ENCODE data around the gene GBP7. TPM values are rescaled to one million over a fixed set of nuclear protein-coding genes. Genes with fewer than 3 reads are reported as not detected.

Gene GBP7
- total RNA-seq, 2 experiments from 2014 or later: not detected

DNA sequence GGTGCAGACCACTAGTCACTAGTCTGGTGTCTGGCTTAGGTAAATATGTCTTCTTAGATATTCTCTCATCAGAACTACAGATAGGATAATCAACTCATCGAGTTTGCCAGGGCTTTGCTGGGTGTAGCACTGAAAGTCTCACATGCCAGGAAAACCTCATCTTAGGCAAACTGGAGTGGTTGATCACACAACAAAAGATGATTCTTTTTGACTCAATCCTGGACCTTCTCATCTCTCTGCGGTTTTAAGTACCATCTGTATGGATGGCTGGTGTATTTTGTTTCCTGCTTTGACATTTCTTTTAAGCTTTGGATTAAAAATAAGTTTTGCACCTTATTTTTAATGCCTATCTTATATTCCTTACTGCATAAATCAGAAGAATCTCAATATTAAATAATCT lies 61.1 kb downstream of the GBP7 start:
- H3K79me2 ChIP-seq (ENCODE audit: insufficient read depth, low read depth, low read length): no peaks in the 10 kb centered on the region
- no peaks in the 10 kb centered on the region for H3K36me3 ChIP-seq (ENCODE audit: insufficient read depth, low read length)
- H3K27ac ChIP-seq (ENCODE audit: low read depth, low read length, poor library complexity, severe bottlenecking): no peak overlapping the region
- no peak for DNase-seq (ENCODE audit: low spot score)
- no peaks in the 10 kb centered on the region for H4K20me1 ChIP-seq (ENCODE audit: insufficient read depth, low read length)
- BruUV-seq (replicated peaks): no TSS peak
- intact Hi-C loops (cut with micrococcal nuclease; ENCODE audit: unreplicated experiment): no loop called here
- no peaks in the 10 kb centered on the region for H3K9me2 ChIP-seq (ENCODE audit: insufficient read depth, low read length)
- no peaks in the 10 kb centered on the region for H3K9me3 ChIP-seq (ENCODE audit: low read length)
- no peak overlapping the region for H3K4me2 ChIP-seq (ENCODE audit: low read length)
- no peak overlapping the region for H2AFZ ChIP-seq (ENCODE audit: low read length)
- ChIA-PET POLR2A (interaction anchor here (1.1 kb wide), 1 partner anchor 69 kb away, joined by 3 read pairs; no protein-coding TSS in a partner anchor), CTCF (ENCODE audit: unreplicated experiment) (no interaction called here)
- H3K4me1 ChIP-seq (ENCODE audit: insufficient read depth, low read length, poor library complexity, severe bottlenecking): no peaks in the 10 kb centered on the region
- TF ChIP-seq, protein P1, sequence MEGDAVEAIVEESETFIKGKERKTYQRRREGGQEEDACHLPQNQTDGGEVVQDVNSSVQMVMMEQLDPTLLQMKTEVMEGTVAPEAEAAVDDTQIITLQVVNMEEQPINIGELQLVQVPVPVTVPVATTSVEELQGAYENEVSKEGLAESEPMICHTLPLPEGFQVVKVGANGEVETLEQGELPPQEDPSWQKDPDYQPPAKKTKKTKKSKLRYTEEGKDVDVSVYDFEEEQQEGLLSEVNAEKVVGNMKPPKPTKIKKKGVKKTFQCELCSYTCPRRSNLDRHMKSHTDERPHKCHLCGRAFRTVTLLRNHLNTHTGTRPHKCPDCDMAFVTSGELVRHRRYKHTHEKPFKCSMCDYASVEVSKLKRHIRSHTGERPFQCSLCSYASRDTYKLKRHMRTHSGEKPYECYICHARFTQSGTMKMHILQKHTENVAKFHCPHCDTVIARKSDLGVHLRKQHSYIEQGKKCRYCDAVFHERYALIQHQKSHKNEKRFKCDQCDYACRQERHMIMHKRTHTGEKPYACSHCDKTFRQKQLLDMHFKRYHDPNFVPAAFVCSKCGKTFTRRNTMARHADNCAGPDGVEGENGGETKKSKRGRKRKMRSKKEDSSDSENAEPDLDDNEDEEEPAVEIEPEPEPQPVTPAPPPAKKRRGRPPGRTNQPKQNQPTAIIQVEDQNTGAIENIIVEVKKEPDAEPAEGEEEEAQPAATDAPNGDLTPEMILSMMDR (conservative IDR thresholded peaks at IDR 0.05; ENCODE audit: low read length): no peak
- no peak for TF ChIP-seq EZH2phosphoT487 (IDR thresholded peaks at IDR 0.05; ENCODE audit: borderline replicate concordance, low read depth, low read length)
- no peak overlapping the region for H3K4me3 ChIP-seq (ENCODE audit: low read depth, low read length, poor library complexity, severe bottlenecking)

DNA sequence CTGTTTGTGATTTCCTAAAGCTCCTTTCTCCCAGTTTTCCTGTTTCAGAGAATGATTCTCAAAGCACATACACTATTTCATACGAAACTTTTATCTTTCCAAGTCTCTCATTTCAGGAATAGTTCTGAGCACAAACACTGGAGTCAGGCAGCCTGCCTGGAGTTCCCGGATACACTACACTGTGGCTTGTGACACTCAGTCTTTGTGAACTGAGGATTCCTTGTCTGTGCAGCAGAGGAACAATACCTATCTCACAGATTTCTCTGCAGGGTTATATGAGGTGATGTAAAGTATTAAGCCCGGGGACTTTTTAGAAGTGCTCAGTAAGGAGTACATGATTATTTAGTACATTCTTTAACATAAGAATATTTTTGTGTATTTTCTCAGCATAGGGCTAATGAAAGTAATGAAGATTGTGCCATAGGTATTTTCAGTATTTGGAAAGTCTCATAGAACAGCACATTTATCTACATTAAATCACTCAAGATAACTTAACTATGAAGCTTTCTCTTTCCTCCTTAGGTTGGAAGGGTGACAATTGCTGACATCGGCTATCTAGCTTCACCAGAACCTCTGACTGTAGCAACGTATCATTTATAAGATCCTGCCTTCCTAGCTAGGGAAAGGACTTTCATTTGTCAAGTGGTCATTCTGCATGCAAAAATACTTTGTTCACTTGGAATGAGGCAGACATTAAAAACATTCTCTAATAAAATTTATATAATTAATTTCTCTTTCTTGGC lies 62.8 kb downstream of the GBP7 start:
- ChIA-PET POLR2A (no interaction called here), CTCF (ENCODE audit: unreplicated experiment) (no interaction called here)
- no peak overlapping the region for H2AFZ ChIP-seq (ENCODE audit: low read length)
- no peak overlapping the region for H3K4me3 ChIP-seq (ENCODE audit: low read depth, low read length, poor library complexity, severe bottlenecking)
- DNase-seq (ENCODE audit: low spot score): no peak
- H3K4me1 ChIP-seq (ENCODE audit: insufficient read depth, low read length, poor library complexity, severe bottlenecking): no peaks in the 10 kb centered on the region
- no peak for TF ChIP-seq EZH2phosphoT487 (IDR thresholded peaks at IDR 0.05; ENCODE audit: borderline replicate concordance, low read depth, low read length)
- TF ChIP-seq, protein P1 (conservative IDR thresholded peaks at IDR 0.05; ENCODE audit: low read length): no peak
- H3K9me3 ChIP-seq (ENCODE audit: low read length): no peaks in the 10 kb centered on the region
- H3K9me2 ChIP-seq (ENCODE audit: insufficient read depth, low read length): no peaks in the 10 kb centered on the region
- no peaks in the 10 kb centered on the region for H4K20me1 ChIP-seq (ENCODE audit: insufficient read depth, low read length)
- no TSS peak for BruUV-seq (replicated peaks)
- intact Hi-C loops (cut with micrococcal nuclease; ENCODE audit: unreplicated experiment): no loop called here
- no peak overlapping the region for H3K27ac ChIP-seq (ENCODE audit: low read depth, low read length, poor library complexity, severe bottlenecking)
- no peaks in the 10 kb centered on the region for H3K36me3 ChIP-seq (ENCODE audit: insufficient read depth, low read length)
- no peak overlapping the region for H3K4me2 ChIP-seq (ENCODE audit: low read length)
- no peaks in the 10 kb centered on the region for H3K79me2 ChIP-seq (ENCODE audit: insufficient read depth, low read depth, low read length)

DNA sequence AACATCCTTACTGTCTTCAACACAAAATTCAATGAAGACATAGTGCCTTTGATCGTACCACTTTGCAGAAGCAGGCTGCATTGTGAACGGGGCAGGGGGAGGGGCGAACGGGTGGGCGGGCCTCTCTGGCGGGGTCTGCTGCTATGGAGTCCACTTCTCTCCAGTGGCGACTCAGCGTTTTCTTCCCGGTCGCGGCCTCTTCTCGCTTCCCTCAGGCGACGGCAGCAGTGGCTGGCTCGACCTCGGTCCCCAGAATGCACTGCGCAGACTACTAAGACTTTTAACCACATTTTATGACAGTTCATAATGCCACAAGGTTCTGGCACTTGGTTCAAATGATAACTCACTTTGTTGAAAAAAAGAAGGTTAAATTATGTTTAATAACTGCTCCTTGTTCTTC lies 71.1 kb downstream of the GBP7 start:
- H3K9me3 ChIP-seq (ENCODE audit: low read length): no peaks in the 10 kb centered on the region
- CTCF ChIA-PET (ENCODE audit: unreplicated experiment): no interaction called here
- no peaks in the 10 kb centered on the region for H4K20me1 ChIP-seq (ENCODE audit: insufficient read depth, low read length)
- H3K27ac ChIP-seq (ENCODE audit: low read depth, low read length, poor library complexity, severe bottlenecking): no peak overlapping the region
- BruUV-seq (replicated peaks): no TSS peak
- no peak overlapping the region for H2AFZ ChIP-seq (ENCODE audit: low read length)
- TF ChIP-seq, protein P1 (conservative IDR thresholded peaks at IDR 0.05; ENCODE audit: low read length): no peak
- no peak for TF ChIP-seq EZH2phosphoT487 (IDR thresholded peaks at IDR 0.05; ENCODE audit: borderline replicate concordance, low read depth, low read length)
- H3K4me3 ChIP-seq (ENCODE audit: low read depth, low read length, poor library complexity, severe bottlenecking): no peak overlapping the region
- no peak overlapping the region for H3K4me2 ChIP-seq (ENCODE audit: low read length)
- no peak for DNase-seq (ENCODE audit: low spot score)
- no peaks in the 10 kb centered on the region for H3K4me1 ChIP-seq (ENCODE audit: insufficient read depth, low read length, poor library complexity, severe bottlenecking)
- POLR2A ChIA-PET: no interaction called here
- H3K79me2 ChIP-seq (ENCODE audit: insufficient read depth, low read depth, low read length): no peaks in the 10 kb centered on the region
- H3K9me2 ChIP-seq (ENCODE audit: insufficient read depth, low read length): no peaks in the 10 kb centered on the region
- intact Hi-C loops (cut with micrococcal nuclease; ENCODE audit: unreplicated experiment): no loop called here
- no peaks in the 10 kb centered on the region for H3K36me3 ChIP-seq (ENCODE audit: insufficient read depth, low read length)

Data from OCI-LY7 (cell line).